Stimulated activated CD4-positive, alpha-beta T cell treated with anti-CD3 and anti-CD28 coated beads, Interleukin-4, amount 100 ng/mL, for 4 hours (primary cell): ENCODE data around the gene FBXL7.

ENCODE experiments used
- DNase-seq, 2 experiments: peaks; one replicate each; pipeline ENCODE4 v3.0.0-alpha.2; 2020

The FBXL7 gene

DNA sequence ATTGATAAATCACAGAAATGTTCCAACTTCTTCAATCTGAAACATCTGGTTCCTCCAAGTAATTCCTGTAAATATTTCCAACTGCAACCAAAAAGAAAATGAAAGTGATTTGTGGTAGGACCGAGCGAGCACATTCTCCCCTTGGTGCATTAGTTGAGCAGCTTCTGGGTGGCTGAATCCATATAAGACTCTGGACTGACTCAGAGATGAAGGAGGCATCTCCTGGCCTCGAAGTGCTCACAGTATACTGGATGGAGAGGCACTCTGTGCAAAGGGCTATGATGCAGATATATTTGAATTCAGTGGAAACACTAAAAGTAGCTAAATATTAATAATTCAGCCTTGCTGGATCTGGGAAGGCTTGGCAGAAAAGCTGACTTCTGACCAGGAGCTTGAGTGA is 414.7 kb downstream of the FBXL7 start:
- no peak for DNase-seq

DNA sequence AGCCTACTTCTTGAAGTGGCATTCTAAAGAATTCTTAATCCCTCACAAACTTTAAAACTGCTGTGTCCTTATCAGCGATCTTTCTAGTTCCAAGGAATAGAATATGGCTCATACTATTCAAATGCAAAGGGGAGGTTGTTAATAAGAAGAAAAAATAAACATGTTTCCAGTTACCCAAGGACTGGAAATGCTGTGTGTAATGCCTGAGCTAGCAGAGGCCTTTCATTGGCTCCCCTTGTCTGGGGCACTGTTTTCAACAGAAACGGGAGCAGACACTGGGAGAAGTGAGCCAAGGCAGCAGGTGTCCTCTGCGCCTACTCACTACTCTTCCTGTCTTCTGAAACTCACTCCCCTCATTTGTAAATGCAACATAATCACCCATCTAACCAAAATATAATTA is 426.6 kb downstream of the FBXL7 start:
- DNase-seq = no peak

DNA sequence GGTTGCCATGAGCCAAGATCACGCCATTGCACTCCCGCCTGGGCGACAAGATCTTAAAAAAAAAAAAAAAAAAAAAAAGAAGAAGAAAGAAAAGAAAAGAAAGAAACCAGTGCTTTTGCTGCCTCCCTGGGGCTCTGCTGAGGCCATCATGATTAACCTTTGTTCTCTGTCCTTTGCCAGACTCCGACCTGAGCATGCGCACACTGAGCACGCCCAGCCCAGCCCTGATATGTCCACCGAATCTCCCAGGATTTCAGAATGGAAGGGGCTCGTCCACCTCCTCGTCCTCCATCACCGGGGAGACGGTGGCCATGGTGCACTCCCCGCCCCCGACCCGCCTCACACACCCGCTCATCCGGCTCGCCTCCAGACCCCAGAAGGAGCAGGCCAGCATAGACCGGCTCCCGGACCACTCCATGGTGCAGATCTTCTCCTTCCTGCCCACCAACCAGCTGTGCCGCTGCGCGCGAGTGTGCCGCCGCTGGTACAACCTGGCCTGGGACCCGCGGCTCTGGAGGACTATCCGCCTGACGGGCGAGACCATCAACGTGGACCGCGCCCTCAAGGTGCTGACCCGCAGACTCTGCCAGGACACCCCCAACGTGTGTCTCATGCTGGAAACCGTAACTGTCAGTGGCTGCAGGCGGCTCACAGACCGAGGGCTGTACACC is 427.9 kb downstream of the FBXL7 start:
- no peak for DNase-seq

DNA sequence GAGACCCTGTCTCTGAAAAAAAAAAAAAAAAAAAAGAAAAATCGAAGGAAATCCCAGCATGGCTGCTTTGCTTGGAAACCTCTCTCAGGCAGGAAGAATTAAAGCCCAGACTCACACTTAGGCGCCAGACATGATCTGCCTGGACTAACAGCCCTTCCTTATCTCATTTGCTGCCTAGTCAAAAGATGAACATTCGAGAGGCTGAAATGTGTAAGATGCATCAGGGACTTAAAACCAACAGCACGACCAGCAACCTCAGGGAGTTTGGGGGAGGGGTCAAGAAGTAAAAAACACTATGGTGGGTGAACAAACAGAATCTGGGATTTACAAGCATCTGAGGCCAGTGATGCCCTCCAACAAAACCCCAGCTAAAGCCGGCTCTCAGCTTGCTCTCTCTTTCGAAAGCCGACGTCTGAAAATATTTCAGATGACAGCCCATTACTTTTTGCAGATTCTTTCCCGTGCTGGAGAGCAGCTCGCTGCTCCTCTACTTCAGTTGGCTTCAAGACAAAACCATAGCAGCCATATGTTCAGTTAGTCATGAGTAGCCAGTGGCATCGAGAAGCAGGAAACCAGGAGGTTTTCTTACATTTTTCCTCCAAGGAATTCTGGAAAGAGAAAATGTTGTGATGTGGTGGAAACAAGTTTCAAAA is 429.8 kb downstream of the FBXL7 start:
- DNase-seq = no peak

DNA sequence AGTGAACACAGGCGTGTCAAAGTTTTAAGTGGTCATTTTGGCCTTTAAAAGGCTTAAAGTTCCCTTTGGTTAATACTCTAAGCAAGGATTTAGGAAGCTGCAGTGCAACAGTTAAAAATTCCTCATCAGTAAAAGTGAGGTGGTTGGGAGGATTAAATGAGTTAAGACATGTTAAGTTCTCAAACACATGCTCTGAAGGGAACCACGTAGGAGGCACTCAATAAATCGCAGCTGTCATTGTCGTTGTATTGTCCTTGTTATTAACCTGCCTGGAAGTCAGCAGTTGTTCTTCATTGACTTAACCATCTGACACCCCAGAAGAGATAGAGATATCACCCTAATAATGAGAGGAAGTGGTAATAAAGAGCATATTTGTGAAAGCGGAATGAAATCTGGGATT is 432.1 kb downstream of the FBXL7 start:
- DNase-seq = no peak

DNA sequence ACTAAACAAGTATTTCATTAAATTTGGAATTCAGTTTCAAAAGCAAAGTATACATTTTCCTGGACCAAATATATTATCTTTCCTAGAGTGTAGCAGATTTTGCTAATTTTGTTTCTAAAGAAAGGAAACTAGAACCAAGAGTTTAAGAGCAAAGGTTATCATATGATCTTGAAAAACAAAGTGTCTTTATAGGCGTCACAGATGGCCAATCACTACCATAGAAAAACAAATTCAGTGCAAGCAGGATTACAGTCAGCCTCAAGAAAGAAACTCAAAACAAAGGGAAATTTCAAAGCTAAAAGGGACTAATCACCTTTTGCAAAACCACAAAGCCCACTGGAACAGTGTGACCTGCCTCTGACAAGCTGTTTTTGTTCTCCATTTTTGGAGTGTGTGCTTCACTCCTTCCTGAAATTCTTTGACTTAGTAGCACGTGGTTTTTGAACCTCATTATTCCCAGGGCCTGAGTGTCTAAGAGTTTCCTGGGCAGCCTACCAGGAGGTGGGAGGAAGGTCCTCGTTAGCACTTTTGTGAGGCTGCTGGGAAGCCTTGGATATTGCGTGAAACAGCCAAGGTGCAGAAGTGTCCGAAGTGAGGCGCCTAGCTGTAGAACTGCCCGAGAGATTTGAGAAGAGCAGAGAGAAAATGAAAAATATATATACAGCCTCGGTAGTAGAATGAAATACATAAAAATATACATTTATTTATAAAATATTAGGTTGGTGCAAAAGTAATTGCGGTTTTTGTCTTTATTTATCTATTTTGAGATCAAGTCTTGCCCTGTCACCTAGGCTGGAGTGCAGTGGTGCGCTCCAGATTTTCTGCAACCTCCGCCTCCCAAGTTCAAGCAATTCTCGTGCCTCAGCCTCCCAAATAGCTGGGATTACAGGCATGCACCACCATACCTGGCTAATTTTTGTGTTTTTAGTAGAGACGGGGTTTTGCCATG is 433.6 kb downstream of the FBXL7 start:
- DNase-seq = no peak

DNA sequence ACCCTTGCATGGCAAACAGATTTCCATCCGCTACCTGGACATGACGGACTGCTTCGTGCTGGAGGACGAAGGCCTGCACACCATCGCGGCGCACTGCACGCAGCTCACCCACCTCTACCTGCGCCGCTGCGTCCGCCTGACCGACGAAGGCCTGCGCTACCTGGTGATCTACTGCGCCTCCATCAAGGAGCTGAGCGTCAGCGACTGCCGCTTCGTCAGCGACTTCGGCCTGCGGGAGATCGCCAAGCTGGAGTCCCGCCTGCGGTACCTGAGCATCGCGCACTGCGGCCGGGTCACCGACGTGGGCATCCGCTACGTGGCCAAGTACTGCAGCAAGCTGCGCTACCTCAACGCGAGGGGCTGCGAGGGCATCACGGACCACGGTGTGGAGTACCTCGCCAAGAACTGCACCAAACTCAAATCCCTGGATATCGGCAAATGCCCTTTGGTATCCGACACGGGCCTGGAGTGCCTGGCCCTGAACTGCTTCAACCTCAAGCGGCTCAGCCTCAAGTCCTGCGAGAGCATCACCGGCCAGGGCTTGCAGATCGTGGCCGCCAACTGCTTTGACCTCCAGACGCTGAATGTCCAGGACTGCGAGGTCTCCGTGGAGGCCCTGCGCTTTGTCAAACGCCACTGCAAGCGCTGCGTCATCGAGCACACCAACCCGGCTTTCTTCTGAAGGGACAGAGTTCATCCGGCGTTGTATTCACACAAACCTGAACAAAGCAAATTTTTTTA is 436.7 kb downstream of the FBXL7 start:
- DNase-seq = no peak

DNA sequence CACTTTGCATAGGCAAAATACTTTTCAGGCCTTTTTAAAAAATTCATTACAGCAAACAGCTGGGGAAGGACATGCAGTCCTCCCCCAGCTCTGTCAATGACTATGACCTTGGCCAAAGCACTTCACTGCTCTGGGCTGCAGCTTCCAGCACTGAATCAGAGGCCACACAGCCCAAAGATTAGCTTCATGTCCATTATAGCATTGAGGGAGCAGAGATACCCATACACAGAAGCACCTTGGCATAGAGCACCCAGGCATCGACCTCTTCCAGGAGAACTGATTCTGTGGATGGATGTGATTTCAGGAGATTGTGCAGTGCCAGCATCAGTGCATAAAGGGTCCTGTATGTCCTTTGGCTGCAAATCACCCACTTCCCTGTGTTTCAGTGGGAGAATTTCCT is 437.7 kb downstream of the FBXL7 start:
- no peak for DNase-seq

DNA sequence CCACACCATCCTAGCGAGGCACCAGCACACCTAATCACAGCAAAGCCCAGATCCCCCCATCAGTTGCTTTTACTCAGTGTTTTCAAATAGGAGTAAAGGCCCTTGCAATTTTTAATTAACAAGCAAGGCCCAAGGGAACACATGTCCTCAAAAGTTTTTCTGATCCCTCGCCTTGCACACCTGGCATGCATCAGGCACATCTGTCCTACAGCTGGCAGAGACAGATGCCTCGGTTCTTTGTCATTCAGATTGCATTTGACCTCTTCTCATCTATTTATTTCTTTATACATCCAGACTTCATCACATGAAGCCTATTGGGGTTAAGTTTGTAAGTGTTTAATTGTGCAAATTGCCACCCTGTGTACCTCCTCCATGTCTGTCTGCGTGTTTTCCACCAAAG is 438.2 kb downstream of the FBXL7 start:
- no peak for DNase-seq

DNA sequence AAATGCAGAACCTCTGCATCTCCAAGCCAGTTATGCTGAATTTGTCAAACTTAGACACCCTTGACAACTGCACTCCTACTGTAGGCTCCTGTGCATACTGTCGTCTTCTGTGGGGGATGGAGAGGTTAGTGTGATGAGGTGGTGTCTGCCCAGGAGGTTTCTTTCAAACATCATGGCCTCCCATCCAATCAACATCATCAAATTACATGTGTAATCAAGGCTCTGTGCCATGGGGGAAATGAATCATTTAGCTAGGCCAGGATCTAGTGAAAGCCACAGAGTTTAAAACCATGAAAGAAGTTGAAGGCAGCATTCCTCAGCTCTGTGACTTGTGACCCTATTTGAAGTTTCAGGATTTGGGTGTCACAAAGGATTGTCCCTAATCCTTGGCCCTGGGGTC is 439.0 kb downstream of the FBXL7 start:
- no peak for DNase-seq

DNA sequence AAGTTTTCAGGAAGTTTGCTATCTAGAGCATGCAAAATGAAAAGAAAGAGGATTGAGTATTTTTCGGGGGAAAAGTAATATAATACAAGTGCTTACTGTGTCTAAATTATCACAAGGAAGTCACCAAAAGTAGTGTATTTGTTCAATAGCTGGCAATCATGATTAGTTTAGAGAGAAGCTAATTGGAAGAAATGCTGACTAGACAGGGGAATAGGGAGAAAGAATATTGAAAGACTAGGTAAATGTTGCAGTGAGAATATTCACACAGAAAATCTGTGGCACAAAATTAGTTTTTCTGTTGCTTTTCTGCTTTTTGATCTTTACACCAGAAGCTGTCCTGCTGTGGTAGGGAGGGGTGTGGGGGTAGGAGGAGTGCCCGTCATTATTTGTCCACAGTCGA is 440.9 kb downstream of the FBXL7 start:
- no peak for DNase-seq

DNA sequence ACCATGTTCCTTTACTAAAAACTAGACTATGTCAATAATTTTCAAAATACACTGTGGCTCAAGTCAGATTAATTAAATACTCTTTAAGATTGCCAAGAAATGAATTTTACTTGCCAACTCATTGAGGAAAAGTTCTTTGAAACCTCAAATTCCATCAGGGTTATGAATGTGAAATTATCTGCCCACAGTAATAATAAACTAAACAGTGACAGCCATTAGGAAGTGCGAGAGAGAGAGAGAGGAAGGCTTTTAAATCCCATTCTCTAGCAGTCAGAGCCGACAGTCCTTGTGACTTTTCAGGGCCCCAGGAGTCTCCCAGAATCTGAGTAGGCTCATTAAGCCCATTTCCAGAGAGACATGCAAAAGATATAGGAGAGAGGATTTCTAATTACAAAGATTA is 443.5 kb downstream of the FBXL7 start:
- DNase-seq = no peak

DNA sequence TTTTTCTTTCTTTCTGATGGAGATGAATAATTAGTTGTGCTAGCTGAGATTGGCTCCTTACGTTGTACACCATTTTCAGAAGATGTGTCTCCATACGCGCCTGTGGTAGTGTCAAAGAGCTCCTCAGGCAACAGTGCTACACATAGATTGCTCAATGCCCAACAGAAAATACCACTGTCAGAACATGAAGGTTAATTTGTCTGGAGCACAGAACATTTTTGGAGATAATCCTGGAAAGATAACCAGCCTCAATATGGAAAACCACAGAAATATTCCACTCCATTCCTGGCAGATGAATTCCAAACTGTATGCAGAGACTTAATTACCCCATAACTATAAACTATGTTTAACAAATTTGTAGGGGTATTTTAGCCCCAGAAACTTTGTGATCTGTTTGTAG is 446.0 kb downstream of the FBXL7 start:
- no peak for DNase-seq

DNA sequence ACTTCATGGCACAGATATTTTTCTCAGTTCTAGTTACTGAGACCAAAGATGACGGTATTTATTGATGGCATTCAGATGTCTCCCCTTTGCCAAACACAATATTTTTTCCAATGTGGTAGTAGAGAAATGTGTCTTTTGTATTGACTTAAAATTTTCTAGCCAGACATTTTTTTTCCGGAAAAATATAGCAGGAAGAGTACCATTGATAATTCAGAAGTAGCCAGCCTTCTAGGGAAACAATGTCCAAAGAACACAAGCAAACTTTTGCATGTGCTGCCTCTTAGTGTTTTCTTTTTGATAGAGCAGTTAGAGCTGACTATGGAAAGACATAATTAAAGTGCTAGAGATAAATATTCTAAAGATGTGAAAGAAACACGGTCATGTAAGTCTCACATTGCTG is 448.2 kb downstream of the FBXL7 start:
- DNase-seq = no peak

DNA sequence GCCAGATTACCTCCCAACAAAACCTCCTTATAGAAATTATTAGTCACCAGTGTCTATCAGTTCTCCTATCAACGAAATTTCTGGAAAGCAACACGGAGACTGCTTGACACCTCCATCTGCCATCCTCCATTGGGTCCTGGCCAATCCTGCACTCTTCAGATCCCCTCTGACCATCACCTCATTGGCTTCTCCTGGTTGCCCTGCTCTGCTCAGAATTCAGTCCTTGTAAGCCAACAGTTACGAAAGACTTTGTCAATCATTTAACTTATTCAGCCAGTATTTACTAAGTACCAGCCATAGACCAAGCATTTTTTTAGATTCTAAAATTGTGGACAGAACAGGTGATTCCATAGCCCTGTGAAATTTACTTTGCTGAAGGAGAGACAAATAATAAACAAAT is 451.1 kb downstream of the FBXL7 start:
- DNase-seq = no peak

DNA sequence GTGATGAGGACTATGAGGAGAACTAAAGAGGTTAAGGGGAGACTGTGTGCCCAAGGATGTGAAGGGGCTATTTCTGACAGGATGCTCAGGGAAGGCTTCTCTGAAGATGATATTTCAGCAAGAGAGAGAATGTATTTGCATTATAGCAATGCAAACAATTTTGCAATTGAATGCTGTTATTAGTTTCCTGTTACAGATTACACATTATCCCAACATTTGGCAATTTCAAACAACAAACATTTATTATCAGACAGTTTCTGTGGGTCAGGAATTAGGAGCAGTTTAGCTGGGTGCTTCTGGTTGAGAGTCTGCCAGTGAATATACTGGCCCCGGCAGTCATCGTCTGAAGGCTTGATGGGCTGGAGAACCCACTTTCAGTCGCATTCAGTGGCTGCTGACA is 451.6 kb downstream of the FBXL7 start:
- no peak for DNase-seq

DNA sequence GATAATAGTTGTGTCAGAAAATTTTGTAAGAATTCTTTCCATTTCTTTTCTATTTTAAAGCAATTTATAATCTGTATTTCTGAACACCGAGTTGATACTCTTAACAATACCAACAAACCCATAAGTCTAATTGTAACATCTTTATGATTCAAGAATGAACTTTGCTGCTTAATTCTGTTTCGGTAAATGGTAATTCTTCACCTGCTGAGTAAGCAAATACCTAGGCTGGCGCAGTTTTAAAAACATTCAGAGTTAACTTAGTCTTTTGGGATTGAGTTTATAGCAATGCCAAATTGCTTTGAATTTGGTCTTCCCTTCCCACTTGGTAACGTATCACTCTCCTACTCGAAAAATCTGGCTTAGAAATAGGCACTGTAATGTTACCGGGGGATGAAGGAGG is 456.6 kb downstream of the FBXL7 start:
- DNase-seq = no peak

DNA sequence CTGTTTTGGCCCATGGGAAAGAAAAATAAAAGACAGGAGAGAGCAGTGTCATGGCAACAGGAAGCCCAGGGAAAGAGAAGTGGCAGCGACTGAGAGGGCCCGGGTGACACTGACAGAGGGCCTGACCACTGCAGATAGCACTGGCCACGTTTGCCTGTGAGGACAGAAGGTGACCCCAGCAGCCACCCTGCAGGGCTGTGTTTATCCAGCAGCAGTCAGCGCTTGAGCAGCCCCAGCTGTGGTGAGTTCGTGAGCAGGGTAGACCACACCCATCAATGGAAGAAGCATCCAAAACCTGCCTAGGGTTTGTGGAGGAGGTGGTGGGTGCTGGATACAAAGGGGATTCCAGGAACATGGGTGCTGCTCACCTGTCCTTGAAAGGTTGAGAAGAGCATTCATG is 457.1 kb downstream of the FBXL7 start:
- no peak for DNase-seq

DNA sequence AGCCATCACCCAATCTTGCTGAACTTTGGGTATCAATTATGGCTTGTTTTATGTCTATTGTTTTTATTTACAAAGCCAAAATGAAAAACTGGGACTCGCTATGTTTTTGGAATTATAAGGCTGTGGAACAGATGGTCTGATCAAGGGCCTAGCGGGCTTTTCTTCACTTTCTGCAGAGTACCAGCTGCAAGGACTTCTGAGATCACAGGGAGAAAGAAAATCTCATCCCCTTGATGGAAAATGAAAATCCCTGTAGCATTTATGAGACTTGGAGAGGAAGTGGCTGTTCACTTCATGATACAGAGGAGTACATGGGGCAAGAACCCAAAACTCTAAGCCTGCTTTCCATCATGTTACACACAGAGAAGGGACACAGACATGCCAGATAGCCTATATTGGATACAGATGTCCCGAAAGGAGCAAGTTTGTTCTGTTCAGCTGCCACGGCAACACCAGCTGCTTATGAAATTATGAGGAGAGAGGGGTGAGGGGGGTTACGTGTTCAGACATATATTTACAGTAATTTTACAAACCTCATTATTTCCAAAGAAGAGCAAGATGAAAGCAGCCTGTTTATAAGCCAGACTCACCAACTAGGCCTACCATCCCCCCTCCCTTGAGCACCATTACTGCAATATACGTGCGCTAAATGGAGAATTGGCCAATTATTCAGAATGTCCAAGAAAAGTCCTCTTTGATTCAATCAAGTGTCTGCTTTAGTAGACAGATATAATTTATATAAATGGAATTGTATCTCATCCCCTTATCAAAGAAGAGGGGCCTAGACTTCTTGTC is 459.6 kb downstream of the FBXL7 start:
- DNase-seq = no peak

DNA sequence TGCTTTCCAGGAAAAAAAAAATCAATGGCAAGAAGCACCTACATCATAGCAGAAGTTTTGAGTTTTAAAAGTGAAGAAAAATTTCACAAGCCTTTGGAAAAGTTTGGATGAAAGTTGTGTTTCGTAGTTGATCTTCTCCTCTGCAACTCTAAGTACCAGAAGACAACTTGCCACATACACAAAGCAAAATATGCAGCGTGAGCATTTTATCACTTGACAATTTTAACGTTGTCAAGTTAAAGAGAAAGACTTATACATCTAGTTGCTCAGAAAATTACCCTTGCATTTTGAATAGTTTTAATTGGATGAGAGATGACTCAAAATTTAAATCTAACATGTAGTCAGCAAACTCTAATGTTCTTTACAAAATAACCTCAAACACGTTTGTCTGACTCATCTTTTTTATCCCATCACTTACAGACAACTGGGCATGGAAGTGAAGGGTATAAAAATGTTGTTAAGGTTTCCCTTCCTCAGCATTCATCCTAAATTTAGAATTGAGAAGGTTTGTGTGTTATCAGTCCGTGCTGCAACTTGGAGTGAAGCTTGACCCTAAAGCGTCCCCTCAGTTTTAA is 466.2 kb downstream of the FBXL7 start:
- DNase-seq = no peak

DNA sequence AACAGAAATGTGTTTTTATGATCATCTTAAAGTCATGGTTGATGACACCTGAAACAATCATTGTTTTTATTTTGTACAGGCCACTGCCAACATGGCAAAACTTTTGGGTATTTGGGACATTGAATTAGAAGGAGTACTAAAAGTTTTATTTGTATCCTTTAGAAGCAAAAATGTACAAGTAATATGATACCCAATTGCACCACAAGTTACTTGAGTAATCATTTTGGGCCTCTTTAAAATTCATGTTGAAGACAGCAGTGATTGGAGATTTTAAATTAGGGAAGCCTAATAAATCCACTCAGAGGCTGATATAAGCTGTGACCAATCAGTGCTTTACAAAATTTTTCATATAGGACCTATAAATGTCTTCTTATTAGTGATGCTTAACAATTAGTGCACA is 466.7 kb downstream of the FBXL7 start:
- no peak for DNase-seq

DNA sequence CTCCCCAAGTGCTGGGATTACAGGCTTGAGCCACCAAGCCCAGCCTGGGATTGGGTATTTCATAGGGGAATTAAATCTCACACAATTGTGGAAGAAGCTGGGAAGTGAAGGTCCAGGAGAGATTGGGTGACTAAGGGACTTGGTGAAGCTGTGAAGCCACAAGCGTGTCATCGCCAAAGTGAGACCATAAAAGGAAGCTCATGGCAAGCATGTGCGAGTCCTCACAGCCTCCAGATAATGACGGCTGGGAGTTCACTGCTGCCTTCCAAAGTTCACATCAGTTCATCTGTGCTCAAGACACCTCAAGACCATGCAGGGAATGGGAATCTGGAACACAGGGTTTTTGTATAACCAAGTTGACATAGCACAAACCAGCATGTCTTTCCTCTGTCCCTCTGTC is 469.0 kb downstream of the FBXL7 start:
- DNase-seq = no peak
